HG03095 (cell line): ENCODE data around the gene HIGD1C.
"Not testable (repeated sequence)": the region's sequence is repeated elsewhere in the genome, so short reads cannot be mapped to it uniquely, and the experiment has no call there.

Experiments used
- ATAC-seq: cut with Tn5 transposase; IDR thresholded peaks from one replicate; pipeline ENCODE4 v1.9.1; 2021; ENCODE audit warnings: moderate library complexity; ENCODE audit not compliant: unreplicated experiment

The HIGD1C gene

DNA sequence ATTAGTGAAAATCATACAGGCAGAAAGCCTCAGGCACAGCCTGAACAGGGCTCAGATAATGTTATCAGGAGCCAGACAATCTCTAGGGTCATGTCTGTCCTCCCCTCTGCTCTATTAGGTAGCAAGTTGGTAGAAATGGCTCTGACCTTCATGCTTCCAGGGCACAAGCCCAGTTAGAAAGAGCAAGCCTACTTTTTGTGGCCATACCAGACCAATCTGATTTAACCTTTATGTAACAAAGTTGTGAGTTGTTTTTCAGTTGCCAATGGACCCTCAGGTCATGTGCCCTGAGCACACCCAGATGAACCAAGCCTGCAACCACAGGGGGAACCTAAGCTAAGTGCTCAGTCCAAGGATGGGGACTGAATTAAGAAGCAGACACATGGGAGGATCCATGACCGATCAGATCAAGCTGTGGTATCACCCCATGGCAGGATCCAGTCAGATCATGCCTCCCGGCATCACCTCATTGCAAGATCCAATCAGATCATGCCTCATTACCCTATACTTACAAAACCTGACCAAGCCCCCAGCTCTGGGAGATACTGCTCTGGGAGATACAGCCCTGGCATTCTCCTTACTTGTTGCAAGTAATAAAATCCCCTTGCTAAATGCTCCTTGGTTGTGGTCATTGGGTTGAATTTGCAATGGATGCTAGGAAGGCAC lies 18.8 kb upstream of the HIGD1C start:
- no peak for ATAC-seq

DNA sequence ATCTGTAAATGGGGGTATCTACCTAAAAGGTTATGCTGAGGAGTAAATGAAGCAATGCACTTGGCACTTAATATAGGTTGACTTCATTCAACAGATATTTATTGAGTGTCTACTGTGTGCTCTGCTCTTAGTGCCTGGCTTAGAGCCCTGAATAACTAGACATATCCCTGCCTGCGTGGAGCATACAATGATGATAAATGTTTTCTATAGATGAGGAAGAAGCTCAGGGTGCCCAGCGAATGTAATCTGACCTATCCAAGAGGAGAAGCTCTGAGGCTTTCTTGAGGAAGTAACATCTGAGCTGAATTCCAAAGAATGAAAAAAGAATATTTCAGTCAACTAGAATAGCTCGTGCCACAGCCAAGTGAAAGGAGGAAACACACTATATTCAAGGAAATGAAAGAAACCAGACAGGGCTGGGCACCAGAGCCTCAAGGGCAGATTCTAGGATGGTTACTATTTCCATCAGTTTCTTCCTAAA lies 17.9 kb upstream of the HIGD1C start:
- ATAC-seq: no peak

DNA sequence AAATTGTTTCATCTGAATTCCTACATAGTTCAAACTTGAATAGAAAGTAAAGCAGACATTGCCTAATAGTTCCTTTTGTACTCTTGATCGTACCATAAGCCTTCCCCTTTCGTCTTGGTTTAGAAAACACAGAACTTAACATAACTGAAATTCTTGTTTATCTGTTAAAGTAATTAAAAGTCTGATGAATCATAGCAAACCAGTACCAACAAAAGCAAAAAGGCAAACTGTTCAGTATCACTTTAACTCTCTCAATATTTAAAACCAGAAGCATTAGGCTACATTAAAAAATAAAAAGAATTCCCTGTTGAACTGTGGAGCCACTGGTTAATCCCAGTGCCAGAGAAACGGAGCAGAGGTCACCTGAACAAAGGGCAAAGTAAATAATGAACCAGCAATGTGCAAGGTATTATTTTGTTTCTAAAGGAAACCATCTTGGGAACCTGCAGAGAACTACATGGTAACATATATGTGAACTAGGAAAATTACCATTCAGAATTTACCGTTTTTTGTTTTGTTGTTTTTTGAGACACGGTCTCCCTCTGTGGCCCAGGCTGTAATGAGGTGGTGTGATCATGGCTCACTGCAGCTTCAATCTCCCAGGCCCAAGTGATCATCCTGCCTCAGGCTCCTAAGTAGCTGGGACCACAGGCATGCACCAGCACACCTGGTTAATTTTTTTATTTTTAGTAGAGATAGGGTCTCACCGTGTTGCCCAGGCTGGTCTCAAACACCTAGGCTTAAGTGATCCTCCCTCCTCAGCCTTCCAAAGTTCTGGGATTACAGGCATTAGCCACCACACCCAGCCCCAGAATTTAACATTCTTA lies 17.1 kb upstream of the HIGD1C start:
- ATAC-seq: no peak

DNA sequence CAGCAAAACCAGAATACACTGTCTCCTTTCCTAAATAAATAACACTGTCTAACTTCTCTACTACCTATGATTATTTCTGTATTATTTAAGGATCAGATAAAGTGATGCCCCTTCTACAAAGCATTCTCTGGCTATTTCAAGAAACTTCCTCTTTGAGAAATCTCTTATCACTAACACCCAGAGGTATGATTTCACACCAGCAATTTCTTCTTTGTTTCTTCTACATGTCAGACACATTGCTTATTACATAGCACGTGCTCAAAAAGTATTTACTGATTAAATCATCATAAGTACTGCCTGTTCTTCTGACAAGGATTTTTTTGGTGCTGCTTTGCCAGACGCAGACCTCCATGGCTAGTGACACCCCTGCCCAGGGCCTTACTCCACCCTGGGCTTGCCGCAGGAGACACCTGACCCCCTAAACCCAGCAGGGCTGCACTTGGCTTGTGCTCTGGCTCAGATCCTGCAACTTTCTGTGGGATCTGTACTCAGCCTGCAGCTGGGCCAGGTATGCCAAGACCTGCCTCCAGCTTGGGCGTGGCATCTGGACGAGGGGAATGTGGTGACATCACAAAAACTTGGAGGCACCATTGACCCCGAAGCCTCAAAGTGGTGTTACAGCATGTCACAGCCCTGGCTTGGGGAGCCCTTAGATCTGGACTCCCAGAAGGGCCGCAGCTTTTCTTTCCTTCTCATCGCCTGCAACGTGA lies 15.4 kb upstream of the HIGD1C start:
- no peak for ATAC-seq

DNA sequence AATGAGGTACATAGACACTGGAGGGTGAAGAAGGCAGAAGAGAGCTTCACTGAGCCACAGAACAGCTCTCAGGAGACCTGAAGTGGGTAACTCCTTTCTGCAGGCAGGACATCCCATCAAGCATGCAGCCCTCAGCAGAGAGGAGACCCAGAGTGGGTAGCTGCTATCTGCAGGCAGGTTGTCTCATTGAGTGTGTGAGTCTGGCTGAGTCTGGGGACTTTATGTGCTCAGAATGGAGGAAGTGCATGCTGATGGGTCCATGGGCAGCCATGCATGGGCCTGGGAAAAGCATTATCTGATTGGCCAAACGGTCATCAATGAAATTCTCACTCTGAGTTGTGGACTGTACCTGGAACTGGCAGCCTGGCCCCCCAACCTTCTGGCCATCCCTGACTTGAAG lies 14.7 kb upstream of the HIGD1C start:
- no peak for ATAC-seq

DNA sequence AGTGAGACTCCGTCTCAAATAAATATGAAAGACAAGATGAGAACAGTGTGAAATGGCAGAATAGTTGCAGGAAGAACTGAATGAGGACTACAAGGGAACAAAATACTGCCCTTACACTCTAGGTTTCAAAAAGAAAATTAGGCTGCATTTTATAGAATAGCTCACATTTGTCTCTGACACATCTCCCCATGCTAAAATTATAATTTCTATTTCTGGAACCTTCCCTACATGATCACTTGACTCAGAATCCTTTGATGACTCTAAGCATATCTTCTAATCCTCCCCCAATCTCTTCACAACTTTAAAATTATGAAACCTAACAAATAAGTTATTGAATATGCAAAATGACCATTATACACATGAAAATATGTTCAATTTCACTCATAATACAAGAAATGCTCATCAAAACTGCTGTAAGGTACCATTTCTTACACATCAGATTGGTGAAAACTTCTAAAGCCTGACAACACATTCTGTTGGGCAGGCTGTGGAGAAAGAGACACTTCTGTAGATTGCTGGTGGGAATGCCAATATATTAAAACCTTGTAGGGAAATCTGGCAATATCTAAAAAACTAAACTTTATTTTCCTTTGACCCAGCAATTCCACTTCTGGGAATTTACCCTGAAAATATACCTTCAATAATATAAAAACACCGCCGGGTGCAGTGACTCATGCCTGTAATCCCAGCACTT lies 4.3 kb upstream of the HIGD1C start:
- no peak for ATAC-seq

DNA sequence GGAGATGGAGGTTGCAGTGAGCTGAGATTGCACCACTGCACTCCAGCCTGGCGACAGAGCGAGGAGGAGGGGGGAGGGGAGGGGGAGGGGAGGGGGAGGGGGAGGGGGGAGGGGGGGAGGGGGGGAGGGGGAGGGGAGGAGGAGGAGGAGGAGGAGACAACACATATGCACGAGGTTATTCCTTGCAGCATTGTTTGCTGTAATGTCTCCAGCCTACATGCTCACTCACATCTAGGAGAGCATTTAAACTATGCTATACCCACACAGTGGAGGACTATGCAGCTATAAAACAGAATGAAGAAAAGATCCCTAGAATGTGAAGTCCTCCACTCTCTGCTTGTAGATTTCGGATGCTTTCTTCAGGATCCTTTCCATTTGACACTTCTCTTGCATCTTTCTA lies 3.5 kb upstream of the HIGD1C start:
- ATAC-seq: no peak

DNA sequence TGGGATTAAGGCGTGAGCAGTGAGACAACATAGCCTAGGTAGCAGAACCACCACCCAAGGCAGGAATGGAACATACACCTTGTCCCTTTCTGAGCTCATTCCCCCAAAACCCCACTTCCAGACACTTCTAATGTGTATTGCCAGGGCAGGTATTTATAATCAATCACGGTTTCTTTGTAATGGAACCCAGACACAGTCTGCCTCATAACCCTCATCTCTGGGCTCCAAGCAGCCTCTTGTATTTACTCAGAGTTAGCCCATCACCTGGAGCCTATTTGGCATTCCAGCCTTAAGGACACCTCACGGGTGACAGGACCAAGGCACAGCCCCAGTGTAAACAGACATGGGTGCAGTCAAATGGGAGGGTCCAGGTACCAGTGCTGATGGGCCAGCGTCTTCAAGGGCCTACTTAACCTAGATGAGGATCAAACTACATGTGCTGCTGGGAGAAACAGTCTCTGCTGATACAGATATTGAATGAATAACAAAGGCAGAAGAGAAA lies 2.5 kb upstream of the HIGD1C start:
- ATAC-seq: no peak

DNA sequence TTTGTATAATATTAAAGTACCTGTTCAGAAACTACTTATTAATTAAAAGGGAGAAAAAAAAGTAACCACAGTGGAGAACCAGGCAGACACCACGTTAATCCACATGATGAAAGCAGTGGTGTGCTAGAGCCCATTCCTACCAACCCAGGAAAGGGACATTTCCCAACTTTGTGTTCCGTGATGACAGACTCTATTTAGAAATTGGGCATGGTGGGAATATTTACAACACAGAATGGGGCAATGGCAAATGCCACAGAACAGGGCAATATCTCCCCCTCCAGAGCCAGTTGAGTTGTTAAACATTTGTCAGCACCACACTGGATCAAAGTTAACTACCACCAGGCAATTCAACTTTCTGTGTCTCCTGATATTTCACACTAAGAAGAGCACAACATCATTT lies 1.2 kb upstream of the HIGD1C start:
- ATAC-seq: no peak

DNA sequence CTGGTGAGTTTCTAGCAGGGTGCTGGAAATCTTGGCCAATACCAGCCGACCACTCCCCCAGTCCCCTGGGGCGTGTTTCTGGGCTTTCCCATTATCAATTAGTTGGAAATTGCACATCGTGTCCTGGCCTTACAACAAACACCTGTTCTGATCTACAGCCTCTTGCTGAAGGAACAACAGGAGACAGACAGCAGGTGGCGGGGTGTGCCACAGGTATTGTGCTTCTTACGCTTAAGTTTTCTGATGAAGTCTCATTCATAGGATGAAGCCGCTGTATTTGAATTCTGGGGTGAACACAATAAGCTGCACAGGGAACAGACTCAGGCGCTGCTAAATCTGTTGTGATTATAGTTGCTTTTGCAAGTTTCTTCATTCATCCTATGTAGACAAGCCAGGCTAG lies 703 bp downstream of the HIGD1C start:
- ATAC-seq: no peak

DNA sequence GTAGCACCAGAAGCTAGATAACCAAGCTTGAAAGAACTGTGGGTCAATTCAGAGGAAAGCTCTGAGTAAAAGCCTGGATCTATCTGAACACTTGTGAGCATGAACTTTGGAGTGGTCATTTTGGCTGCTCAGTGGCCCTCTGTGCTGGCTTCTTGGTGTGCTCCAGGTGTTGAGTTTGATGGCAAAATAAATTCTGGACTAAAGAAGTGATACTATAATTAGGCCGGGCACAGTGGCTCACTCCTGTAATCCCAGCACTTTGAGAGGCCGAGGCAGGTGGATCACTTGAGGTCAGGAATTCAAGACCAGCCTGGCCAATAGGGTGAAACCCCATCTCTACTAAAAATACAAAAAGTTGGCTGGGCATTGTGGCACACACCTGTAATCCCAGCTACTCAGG lies 2.4 kb downstream of the HIGD1C start:
- ATAC-seq: not testable (repeated sequence)

DNA sequence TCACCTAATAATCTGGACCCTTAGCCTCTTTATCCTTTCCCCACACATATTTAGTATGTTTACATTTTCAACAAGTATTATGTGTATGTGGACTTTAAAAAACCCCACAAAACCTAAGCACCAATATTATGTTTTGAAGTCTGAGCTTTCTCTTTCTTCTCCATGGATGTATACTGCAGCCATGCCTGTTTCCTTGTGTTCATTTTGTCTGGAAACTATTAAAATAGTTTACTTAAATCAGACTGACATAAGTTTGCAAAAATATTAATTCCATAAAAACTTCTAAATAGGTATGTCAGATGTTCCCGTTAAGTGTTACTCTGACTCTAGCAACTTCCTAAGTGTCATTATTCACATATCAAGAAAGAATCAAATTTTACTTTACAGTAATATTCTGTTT lies 2.9 kb downstream of the HIGD1C start:
- no peak for ATAC-seq

DNA sequence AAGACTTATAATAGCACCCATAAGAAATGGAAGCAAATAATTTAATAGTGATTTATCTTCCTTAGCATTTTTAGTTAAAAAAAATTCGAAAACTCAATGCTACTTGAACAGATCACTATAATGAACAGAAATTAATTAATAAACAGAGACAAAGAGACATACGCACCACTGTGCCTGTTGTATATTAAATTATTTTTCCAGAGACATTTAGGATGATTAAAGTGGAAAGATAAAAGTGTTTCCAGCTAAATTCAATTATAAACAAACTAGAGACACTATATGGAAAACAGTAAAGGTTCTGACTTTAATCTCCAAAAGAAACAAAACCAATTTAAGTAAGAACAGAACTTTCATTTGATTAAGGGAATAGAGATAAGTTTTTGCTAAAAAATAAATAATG lies 3.4 kb downstream of the HIGD1C start:
- no peak for ATAC-seq

DNA sequence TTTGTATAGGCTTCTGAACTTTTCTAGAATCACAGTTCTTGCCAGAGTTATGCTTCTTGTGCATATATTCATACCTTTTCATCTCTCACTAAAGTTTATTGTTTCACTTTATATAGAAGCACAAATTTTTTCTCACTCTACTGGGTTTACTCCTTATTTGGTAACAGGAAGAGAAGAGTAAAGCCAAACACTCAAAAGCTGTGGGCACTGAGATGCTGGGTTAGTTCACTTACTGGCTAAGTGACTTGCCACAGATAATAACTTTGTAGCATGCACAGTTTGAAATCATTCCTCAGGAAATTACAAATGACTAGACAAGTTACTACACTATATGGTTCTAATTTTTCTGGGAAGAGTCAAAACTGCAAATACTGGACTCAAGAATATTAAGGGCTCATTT lies 7.8 kb downstream of the HIGD1C start:
- ATAC-seq: no peak

DNA sequence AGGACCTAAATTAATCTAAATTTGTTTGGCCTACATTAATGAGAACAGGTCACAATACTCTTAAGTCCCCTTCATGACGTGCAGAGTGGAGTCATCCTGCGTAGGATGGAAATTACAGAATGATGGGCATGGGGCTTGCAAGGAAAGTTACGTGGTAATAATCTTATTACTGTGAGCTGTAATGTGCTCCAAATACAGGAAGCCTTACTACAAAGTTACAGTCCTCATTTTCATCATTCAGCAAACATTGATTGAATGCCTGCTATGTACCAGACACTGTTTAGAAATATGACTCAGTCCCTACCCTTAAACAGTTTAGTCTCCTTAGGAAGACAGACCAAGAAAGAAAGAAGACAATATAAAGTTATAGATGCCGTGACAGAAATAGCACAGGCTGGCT lies 9.4 kb downstream of the HIGD1C start:
- no peak for ATAC-seq

DNA sequence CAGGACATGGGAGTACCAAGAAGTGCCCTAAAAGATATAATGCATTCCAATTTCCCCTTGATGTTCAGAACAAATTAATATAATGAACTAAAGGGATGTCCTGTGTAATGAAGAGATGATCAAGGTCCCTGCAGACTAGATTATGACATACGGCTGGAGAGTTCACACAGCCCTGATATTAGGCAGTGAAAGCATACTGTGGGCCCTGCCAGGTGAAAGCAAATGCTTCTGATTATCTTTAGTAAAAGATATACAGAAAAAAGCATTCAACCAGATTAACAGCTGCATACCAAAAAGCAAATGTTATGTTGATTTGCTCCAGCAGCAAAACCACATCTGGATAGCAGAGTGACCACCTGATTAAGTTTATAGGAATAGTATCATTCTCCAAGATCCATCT lies 12.1 kb downstream of the HIGD1C start:
- ATAC-seq: no peak

DNA sequence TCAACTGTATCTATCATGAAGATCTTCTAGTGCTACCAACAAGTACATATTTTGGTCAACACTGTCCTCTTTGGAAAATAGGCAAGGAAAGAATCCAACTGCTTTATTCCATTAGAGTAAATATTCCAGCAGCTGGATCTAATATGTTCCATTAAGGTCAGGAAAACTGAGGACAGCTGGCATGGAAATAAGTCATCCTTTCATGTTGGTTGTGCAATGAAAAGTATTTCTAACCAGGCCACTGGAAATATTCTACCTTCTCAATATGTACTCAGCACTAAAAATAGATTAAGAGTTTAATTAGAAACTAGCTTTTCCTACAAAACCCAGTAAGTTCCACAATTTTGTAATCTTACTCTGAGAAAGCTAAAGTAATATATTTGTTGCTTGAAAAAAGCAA lies 19.6 kb downstream of the HIGD1C start:
- no peak for ATAC-seq

DNA sequence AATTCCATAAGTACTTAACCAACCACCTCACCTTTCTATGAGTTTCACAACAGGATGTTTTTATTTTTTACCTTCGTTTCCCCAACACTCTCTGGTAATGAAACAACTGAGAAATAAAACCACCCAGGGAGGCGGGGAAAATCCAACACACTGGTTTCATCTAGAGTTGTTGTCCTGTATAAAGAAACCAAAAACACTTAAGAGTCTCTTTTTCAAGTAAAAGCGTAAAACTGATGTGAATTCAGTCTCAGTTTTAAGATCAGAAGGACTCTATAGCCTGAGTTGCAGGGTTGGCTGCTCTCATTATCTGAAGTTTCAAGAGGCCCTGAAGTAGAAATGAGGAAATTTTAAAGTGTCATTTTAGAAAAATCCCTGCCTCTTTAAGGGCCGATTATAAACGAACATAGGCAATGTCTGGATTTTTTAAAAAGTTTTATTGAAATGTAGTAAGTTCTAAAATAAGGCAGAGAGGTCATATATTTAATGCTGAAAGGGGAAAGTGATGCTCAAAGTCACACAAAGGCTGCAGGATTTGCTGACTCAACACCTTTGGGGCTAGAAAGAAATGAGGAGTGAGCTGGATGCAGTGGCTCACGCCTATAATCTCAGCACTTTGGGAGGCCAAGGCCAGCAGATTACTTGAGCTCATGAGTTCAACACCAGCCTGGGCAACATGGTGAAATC lies 27.2 kb downstream of the HIGD1C start:
- peak; percentile 62 for ATAC-seq

DNA sequence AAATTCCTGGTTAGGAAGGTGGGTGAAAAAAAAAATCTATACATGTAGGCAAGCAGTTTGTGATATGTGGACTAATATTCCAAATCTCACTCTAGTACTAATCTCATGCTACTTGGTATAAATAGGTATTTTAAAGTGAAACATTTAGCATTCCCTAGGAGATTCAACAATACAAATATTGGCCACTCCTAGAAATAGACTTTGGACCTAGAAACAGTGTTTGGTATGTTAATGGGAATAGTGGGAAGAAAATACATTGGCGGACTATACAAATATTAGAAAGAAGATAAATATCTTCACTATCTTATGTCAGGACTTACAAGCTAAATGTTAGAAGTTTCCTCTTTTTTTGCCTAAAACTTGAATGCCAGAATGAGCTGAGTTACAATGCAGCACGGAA lies 28.2 kb downstream of the HIGD1C start:
- ATAC-seq: no peak
